Activated gamma-delta T cell treated with Interleukin-2 at 50 U/mL for 16 hours (primary cell): ENCODE measurements around the gene PCARE.

Source experiments
- DNase-seq: peaks from one replicate; pipeline ENCODE4 v3.0.0-alpha.2; 2020

Gene PCARE

DNA sequence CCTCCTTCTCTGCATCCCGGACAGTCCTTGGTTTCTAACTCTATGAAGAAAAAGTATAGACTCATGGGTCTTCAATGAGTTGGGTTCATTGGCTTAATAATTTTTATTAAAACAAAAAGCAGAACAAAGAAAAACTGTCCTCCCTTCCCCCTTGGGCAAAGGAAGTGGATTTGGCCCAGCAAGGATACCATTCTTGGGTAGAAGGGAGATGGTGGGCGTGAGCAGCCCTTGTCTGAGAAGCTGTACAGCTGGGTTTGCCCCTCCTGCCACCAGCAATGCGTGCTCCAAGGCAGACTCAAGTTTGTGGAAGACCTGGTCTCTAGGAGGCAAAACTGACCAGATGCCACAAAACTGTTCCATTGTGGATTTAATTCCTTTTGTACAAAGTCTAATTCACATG, 12.7 kb downstream of the PCARE start:
- DNase-seq: no peak

DNA sequence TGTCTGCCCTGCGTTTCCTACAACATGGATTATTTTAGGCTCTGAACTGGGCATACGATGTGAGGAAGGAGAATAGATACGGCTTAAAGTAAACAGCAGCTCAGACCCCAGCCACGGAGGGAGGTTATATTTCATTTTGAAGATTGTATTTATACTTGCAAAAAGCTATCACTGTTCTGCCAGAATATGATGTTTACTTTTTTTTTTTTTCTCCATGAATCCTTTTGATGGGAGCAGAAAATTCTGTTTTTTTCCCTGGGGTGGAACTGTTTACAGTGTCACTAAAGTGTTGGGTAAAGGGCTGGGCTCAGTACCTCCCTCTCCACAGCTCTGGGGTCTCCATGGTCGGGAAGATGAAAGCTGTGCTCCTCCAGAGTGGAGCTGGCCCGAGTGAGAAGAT, 13.1 kb downstream of the PCARE start:
- DNase-seq: no peak

DNA sequence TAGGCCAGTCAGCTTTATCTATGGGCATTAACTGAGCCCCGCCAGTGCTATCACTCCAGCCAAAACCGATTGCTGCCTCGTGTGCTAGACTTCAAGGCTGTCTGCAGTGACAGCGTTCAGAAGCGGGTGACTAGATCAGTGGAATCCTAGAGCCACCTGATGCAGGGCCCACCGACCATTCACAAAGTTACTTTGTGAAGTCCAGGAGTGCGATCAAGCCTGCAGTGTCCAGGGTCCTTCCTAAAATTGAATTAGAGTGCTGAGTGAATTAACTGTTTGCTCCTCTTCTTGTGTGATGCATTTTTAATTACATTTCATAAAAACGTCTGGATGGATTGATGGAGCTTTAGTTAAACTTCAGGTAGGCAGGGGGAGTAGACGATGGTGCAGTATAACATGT, 13.9 kb downstream of the PCARE start:
- DNase-seq: no peak

DNA sequence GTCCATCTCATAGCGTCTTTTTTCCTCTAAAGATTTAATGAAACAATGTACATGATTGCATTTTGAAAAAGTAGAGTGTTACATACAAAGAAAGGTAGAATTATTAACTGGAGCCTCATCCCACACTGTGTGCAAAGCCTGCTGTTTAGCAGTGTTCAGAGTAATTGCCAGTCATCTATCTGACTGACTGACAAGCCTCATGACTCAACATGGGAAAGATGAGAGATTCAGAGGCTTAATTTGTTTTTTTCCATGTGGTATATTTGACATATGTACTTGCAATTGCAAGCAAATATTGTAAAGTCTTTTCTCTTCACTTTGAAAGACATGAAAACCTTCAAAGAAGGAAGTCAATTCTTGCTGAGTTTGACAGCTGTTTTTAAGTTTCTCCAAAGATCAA, 14.7 kb downstream of the PCARE start:
- no peak for DNase-seq

DNA sequence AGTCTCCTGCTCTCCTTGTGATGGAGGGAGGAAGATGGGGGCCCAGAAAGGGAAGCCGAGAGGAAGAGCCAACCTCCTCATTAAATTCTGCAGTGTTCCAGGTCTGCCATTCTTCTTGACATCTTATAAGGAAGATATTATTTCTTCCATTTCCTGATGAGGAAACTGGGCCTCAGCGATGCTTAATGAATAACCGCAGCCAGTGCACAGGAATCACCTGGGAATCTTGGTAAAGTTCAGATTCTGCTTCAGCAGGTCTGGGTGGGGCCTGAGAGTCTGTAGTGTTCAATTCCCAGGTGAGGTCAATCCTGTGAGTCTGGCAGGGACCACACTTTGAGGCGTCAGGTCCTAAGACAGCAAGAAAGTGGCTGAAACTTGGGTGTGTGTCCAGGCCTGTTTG, 17.3 kb downstream of the PCARE start:
- no peak for DNase-seq

DNA sequence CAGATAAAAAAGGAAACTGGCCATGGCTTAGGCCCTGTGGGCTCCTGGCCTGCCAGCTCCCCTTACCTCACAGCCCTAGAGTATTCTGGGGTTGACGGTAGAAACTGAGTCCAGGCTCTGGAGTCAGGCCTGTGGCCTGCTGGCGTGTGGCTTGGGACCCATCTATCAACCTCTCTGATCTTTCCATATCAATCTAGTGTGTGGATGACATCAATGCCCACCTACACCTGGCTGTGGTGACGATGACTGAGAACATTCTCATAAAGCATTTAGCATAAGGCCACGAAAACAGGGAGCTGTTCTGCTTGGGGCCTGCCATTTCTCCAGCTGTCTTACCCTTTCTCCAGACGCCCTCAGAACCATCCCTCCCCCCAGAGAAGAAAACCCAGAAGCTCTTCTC, 17.9 kb downstream of the PCARE start:
- no peak for DNase-seq

DNA sequence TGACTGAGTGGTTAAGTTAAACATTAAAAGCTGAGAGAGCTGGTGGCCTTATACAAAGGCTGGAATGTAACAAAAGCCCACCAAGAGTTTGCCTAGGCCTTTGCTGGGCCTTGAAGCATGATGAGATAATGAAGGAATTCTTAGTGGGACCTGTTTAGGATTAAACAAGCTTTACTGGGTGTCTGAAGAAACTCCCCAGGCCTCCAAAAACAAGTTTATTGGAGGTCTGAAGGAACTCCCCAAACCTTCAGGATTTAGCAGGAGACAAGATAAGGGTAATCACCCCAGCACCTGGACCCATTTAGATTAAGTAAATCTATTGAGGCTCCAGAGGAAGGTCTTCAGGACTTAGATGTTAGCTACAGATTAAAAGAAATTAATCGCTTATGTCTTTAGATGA, 18.7 kb downstream of the PCARE start:
- no peak for DNase-seq

DNA sequence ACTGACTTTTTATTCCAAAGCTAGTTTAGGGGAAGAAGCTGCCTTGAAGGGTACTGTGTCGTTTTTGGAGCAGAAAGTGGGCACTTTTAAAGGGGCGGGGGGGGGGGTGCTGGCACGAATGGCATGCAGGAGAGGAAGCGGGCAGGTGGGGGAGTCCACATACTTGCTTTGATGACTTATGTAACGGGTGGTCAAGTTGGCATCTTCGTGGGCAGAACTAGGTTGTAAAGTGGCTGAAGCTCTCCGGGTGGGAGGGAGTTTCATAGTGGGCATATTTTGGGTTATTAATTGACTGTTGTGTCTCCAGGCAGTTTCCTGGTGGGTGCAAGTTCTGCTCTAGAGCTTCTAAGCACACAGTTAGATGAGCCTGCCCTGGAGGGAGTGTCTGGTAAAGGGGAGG, 19.9 kb downstream of the PCARE start:
- no peak for DNase-seq

DNA sequence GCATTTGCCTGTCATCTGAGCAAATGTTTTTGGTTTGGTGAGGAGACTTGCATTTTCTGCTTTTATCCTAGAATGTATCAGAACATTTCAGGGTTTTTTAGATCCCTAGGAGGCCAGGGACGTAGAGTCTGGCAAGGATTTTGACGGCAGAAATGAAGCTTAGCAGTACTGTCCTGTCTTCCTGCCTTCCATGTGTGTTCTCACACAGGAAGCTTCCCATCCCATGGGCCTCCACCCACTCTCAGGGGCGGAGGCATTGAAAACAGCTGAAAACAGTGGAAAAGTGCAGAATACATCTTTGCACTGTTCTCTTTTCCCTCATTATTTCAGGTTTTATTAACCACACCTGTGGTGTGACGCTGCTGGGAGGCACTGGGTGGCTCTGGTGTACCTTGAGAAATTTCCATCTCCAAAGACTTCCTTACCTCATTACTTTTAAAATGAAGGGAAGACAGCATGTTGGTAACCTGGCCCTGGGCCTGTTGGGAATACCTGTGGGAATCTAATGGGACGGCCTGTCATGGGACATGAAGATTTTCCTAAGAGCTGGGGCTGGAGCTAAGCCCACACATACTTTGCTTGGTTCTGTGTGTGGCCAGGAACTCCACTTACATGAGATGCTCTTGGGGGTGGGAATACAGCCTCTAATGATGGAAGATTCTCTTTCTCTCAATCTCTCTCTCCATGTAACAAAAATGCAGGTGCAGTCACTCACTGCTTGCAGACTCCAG, 20.5 kb downstream of the PCARE start:
- no peak for DNase-seq

DNA sequence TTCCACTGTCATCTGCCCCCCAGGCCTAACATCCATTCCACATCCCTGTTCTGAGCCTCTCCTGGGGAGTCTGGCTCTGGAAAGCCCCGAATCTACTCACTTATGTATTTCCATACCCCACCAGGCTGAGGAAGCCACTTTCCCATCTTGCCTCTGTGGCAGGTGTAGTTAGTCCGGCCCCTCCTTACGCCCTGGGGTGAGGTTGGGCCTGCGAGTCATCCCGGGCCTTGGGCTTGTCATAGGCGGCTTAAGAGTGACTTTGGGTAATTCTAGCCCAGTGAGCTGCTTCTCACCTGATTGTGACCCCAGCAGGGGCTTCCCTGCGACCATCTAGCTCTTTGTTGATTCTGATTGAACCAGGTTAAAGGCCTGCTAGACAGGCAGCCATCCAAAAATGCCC, 21.1 kb downstream of the PCARE start:
- no peak for DNase-seq

DNA sequence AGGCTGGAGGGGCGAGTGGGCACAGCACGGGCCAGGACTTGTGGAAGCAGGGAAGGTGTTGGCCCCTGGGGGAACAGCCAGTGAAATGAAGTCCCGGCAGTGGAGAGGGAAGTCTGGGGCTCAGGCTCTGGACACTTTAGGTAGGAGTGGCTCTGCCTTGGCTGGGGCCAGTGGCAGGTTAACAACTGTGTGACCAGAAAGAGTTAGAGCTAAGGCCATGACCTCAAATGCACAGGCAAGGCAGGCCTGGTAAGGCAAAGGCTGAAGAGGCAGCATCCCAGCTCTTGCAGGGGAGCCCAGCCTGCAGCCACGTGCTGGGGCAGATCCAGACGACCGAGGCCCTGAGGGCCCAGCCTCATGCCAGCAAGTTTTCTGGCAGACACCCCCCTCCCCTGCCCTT, 21.5 kb downstream of the PCARE start:
- DNase-seq: no peak

DNA sequence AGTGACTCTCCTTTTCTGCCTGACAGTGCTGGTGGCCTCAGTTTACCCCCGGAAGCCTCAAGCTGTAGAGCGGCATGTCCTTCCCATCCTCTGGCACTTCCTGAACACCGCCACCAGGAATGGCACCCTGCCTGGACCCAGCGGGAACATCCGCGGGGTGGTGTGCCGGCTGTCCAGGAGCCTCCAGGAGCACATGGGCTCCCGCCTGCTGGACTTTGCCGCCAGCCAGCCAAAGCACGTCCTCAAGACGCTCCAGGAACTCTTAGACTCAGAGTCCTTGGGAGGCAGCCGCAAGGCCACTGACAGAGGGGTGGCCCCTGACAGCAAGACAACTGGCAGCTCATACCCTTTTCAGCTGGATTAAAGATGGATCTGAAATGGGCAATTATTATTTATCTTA, 22.6 kb downstream of the PCARE start:
- DNase-seq: no peak

DNA sequence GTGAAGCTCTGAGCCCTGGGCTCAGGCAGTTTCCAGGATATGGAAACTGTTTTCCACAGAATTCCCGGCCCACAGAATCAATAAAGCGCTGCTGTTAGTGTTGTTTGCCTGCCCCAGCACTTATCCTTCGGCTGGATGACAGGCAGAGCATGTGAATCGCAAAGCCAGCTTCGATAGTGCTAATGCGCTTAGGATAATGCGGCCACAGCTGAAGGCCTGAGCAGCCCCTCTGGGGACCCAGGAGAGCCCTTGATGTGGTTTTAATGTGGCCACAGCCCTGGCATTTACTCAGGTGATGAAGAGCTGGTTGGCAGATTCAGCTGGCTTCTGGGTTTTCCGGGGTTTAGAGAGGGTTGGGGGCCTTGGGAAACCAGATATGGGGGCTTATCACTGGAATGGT, 23.7 kb downstream of the PCARE start:
- DNase-seq: no peak

DNA sequence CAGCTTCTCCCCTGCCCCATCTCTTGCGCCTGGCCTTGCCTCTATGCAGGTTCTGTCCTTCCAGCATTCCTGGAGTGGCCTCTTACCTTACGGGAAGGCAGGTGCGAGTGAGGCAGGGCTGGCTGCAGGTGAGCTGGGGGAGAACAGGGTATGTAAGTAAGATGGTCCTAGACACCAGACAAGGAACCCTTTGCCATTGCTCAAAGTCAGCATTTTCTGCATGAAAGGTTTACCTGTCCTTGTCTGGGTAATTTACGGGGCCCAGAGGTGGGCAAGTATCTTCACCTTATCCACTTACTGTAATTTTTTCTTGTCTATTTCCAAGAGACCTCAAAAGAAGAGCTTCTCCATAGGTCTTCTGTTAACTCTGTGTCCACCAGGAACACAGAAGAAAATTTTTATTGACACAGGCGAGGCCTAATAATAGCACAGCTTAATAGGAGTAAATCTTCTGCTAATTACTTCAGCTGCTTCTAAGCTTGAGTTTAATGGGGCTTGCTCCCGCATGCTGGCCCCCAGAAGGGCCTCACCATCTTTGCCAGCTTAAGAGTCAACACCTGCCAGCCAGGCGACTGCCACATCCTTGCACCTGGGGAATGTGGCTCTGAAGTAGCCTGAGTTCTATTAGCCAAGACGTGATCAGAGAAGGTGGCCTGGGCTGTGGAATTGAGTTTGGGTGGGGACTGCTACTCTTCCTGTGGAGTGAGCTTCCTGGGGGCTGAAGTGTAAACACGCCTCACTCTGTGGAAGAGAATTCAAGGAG, 27.1 kb downstream of the PCARE start:
- DNase-seq: no peak

DNA sequence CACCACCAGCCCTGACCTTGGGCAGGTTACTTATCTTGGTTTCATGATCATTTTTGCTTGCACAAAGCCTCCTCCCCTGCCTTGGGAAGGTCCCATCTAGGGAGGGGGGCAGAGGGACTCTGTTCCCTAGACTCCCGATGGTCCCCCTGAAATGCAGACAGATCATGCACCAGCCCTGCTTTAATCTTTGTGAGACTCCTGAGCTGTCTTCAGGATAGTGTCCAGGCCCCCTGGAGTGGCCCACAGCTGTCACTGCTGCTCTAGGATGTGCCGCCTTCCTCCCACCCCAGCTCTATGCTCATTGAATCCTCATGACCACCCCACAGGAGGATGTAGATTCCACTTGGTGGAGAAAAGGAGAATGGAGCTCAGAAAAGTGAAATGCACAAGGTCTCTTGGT, 28.0 kb downstream of the PCARE start:
- no peak for DNase-seq

DNA sequence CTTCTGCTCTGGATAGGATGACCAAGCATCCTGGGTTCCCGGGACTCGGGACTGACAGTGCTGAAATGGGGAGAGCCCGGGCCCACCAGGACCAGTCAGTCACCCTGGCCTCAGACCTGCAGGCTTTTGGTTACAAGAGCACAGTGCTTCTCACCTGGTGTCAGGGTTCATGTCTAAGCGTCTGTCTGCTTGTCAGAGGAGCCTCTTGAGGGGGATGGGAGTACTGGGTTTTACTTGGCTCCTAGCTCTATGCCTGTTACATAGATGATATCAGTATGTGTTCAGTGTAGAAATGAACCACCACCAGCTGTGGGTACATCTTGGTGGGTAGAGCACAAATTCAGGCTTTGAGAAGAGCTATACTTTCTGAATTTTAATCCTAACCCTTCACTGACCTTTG, 29.9 kb downstream of the PCARE start:
- DNase-seq: no peak

DNA sequence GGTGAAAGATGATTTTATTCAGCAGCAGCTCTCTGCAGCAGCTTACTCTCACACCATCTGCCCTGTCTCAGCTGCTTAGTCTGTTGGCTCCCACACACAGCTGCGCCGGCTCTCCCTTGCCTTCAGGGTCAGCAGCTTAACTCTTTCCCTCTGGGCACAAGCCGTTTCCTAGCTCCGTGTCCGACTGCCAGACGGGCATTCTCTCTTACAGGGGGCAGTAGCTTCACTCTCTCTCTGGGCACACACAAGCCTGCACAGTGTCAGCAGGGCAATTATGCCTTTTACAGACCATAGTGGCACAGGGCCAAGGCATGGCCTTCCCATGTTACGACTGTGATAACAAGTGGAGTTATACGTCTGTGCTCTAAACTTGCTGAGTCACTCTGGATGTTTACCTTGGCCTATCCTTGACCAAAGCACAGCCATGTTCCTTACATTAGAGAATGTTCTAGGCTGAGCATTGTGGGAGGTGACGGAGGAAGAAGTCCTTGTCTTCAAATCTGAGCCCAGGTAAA, 31.7 kb downstream of the PCARE start:
- no peak for DNase-seq

DNA sequence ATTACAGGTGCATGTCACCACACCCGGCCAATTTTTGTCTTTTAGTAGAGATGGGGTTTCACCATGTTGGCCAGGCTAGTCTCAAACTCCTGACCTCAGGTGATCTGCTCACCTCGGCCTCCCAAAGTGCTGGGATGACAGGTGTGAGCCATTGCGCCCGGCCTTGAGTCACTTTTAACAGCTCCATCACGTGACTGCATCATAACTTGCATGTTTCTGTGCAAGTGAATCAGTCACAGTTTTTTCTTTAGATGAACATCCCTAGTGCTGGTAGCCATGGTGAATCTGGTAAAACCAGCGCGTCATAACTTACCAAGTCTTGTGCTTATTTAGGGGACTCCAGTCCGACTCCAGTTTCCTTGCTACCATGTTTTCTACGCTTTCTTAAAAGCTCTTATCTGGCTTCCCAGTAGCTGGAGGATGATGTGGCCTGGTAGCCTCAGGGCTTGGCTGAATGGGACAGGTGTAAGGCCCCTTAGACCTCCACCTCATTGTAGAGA, 33.1 kb downstream of the PCARE start:
- no peak for DNase-seq

DNA sequence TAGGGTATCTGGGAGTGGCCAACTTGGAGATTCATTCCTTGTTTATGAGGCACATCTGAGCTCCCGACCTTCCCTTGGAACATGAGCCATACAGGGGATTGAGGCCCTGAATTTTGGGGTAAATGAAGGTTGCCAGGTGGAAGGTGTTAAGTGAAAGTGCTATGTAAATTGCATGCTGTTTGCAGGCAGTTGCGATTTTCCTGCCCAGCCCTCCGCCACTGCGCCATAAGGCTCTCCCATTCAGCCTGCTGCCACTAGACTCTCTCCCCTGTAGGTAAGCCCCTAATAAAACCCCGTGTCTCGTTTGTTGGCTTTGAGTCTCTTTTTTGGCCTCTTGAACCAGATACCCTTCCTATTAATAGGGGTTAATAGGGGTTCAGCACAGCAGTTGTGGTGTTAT, 33.8 kb downstream of the PCARE start:
- no peak for DNase-seq

DNA sequence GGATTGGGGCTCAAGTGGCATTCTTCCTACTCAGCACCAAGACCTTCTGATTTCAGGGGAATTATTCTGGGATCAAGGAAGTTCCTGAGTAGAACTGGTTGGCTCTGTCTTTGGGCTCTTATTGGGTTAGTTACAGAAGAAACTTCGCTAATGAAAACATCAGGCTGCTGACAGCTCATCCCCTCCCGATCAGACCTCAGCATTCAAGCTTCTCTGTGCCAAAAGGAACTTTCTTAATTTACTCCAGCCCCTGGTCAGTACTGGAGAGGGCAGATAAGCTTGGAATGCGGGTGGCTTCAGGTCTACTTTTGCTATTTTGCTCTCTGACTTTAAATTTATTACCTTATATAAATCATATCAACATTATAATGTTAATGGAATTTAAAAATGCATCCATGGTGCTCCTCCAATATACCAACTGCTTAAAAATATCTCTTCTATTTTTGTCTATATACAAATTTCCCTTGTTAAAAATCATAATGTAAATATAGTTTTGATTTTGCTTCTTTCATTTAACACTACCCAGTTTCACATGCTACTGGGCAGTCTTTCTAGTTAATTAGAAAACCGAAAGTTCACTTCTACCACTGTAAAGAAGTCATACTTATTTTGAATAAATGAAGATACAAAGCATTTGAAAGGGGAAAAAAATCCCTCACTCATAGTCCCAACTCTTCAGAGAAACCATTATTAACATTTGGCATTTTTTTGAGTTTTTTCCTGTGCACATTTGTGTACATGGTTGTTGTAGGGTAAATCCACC, 34.4 kb downstream of the PCARE start:
- DNase-seq: no peak

DNA sequence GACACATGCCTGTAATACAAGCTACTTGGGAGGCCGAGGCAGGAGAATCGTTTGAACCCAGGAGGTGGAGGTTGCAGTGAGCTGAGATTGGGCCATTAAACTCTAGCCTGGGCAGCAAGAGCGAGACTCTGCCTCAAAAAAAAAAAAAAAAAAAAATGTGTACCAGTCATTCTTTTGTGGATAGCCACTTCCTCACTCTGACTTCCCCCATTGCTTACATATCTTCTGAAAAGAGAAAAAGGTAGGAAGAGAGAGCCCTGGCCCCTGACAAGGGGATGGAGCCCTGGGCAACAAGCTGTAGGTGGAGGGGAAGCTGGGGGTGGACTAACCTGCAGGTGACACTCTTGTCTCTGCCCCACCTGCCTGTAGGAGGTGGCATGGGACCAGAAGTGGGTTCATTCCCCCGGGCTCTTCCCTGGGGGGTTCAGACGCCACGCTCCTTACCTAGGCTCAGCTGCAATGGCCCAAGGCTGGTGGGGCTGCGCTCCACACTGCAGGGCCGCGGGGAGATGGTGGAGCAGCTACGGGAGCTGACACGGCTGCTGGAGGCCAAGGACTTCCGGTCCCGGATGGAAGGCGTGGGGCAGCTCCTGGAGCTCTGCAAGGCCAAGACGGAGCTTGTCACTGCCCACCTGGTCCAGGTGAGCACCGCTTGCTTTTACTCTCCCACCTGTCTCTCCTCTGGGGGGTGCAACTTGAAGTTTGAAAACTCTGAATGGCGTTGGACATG, 39.1 kb downstream of the PCARE start:
- DNase-seq: no peak

DNA sequence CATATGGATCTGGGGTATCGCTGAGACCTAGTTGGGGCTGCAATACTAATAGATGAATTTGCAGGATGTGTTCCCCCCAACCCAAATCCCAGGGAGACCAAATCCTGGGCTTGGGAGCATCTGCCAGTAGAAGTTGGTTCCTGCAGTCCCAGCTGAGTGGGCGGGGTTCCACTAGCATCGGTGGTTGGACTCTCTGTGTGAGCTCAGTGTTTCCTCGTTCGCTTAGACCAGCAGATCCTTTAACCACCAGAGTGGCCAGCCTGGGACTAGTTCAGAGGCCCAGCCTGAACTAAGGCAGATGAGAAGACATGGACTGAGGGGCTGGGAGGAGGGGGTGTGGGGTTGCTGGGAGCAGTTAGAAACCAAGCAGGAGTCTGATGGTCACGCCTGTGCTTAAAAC, 40.7 kb downstream of the PCARE start:
- no peak for DNase-seq

DNA sequence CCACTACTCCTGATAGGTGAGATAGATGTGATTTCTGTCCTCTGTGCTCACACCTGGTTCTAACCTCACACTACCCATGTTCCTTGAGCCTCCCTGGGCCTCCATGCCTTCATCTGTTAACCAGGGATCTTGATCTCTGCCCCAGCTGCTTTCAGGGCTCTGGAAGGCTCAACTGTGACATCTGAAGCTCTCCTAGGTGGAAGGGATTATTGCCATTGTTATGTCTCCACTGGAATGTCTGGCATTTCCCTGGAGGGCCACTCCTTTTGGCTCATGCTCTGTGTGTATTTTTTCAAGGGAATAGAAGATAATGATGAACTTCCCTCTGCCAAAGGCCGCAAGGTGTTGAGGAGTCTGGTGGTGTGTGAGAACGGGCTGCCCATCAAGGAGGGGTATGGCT, 41.2 kb downstream of the PCARE start:
- no peak for DNase-seq
